IMR-90 (cell line): ENCODE results near the gene ABHD2. TPM values are rescaled to one million over a fixed set of nuclear protein-coding genes. Genes with fewer than 3 reads are reported as not detected.

Experiments used
- ATAC-seq: fragments of 200-7000 bp; cut with Tn5 transposase; 2 replicates; pipeline ENCODE4 v1.9.1; 2020; ENCODE audit warnings: low read depth, mild to moderate bottlenecking, moderate library complexity
- BruUV-seq: library from RNA; stranded (reverse); fragments of 400-500 nt; replicated peaks from 2 replicates; lab custom pipeline; 2021; lab: Mats Ljungman, UMichigan
- CTCF ChIA-PET: fragments of 300-600 bp; formaldehyde crosslinking; extraction: SDS; loops from one replicate; lab custom pipeline; 2021; ENCODE audit warnings: antibody characterized with exemption; lab: Yijun Ruan, JAX
- POLR2A ChIA-PET: fragments of 300-600 bp; sonication (Branson Sonifier 250); formaldehyde crosslinking; loops from one replicate; lab custom pipeline; 2022; ENCODE audit warnings: antibody characterized with exemption; ENCODE audit not compliant: unreplicated experiment; lab: Charles Lee
- DNase-seq: peaks from one replicate; pipeline ENCODE4 v3.0.0; 2013
- H2AFZ ChIP-seq: replicated peaks from 2 replicates; pipeline ENCODE3; 2013; ENCODE audit warnings: low read length, mild to moderate bottlenecking; ENCODE audit not compliant: poor library complexity
- H2AK5ac ChIP-seq: 2 replicates; pipeline ENCODE4 v1.6.1; 2013; ENCODE audit warnings: low read depth, low read length, inconsistent platforms
- H2AK9ac ChIP-seq: replicated peaks from 2 replicates; pipeline ENCODE3; 2013; ENCODE audit warnings: mild to moderate bottlenecking, low read depth, low read length, moderate library complexity; ENCODE audit not compliant: poor library complexity
- H2BK120ac ChIP-seq: 2 replicates; pipeline ENCODE4 v1.6.1; 2013; ENCODE audit warnings: low read depth, low read length, inconsistent platforms
- H2BK15ac ChIP-seq: 3 replicates; pipeline ENCODE4 v1.6.1; 2013; ENCODE audit warnings: low read depth, low read length, inconsistent platforms
- H2BK20ac ChIP-seq: 2 replicates; pipeline ENCODE4 v1.6.1; 2013; ENCODE audit warnings: low read depth, mild to moderate bottlenecking, inconsistent platforms, low read length, moderate library complexity
- H2BK5ac ChIP-seq: 2 replicates; pipeline ENCODE4 v1.6.1; 2013; ENCODE audit warnings: mild to moderate bottlenecking, low read depth, low read length, inconsistent platforms; ENCODE audit not compliant: poor library complexity, severe bottlenecking
- H3K14ac ChIP-seq: replicated peaks from 2 replicates; pipeline ENCODE4 v1.6.1; 2013; ENCODE audit warnings: low read depth, low read length, inconsistent platforms
- H3K18ac ChIP-seq: 2 replicates; pipeline ENCODE4 v1.6.1; 2013; ENCODE audit warnings: low read depth, low read length, control low read depth
- H3K23ac ChIP-seq: 2 replicates; pipeline ENCODE4 v1.6.1; 2013; ENCODE audit warnings: low read depth, low read length, inconsistent platforms
- H3K27ac ChIP-seq: 2 replicates; pipeline ENCODE4 v1.5.1; 2013; ENCODE audit warnings: mild to moderate bottlenecking, control low read depth, low read length; ENCODE audit not compliant: insufficient read depth
- H3K27me3 ChIP-seq: 2 replicates; pipeline ENCODE4 v1.6.1; 2013; ENCODE audit warnings: low read length; ENCODE audit not compliant: control insufficient read depth, insufficient read depth
- H3K36me3 ChIP-seq: 2 replicates; pipeline ENCODE4 v1.6.1; 2013; ENCODE audit warnings: low read length, mixed read lengths; ENCODE audit not compliant: control insufficient read depth, insufficient read depth
- H3K4ac ChIP-seq: 2 replicates; pipeline ENCODE4 v1.6.1; 2013; ENCODE audit warnings: low read depth, low read length, inconsistent platforms
- H3K4me1 ChIP-seq: 2 replicates; pipeline ENCODE4 v1.6.1; 2013; ENCODE audit warnings: low read length, mixed read lengths; ENCODE audit not compliant: control insufficient read depth, insufficient read depth
- H3K4me2 ChIP-seq: 2 replicates; pipeline ENCODE4 v1.6.1; 2013; ENCODE audit warnings: low read depth, mild to moderate bottlenecking, control low read depth, low read length, moderate library complexity
- H3K4me3 ChIP-seq: 2 replicates; pipeline ENCODE4 v1.5.1; 2013; ENCODE audit warnings: low read depth, mild to moderate bottlenecking, control low read depth, low read length, moderate library complexity; ENCODE audit not compliant: insufficient read depth
- H3K56ac ChIP-seq: 2 replicates; pipeline ENCODE4 v1.6.1; 2013; ENCODE audit warnings: low read length, inconsistent platforms; ENCODE audit not compliant: insufficient read depth; ENCODE audit errors: extremely low read depth
- H3K79me1 ChIP-seq, 2 experiments: 2 replicates each; pipeline ENCODE4 v1.6.1; 2013; ENCODE audit warnings: low read length in 2 of 2, inconsistent platforms in 1 of 2, low read depth in 1 of 2
- H3K9ac ChIP-seq: 2 replicates; pipeline ENCODE4 v1.6.1; 2013; ENCODE audit warnings: low read depth, low read length, control low read depth
- H3K9me1 ChIP-seq: 2 replicates; pipeline ENCODE4 v1.6.1; 2013; ENCODE audit warnings: low read length, inconsistent platforms; ENCODE audit not compliant: insufficient read depth
- H3K9me3 ChIP-seq: 2 replicates; pipeline ENCODE4 v1.6.1; 2013; ENCODE audit warnings: low read length; ENCODE audit not compliant: control insufficient read depth, insufficient read depth
- H4K20me1 ChIP-seq: 2 replicates; pipeline ENCODE4 v1.6.1; 2013; ENCODE audit warnings: low read length, inconsistent platforms; ENCODE audit not compliant: insufficient read depth
- H4K5ac ChIP-seq: 2 replicates; pipeline ENCODE4 v1.6.1; 2013; ENCODE audit warnings: mild to moderate bottlenecking, low read depth, low read length, control low read depth
- H4K8ac ChIP-seq, 2 experiments: 2 replicates each; pipeline ENCODE4 v1.6.1; 2013; ENCODE audit warnings: low read depth in 2 of 2, low read length in 2 of 2, control low read depth in 1 of 2, inconsistent platforms in 1 of 2
- H4K91ac ChIP-seq: 2 replicates; pipeline ENCODE4 v1.6.1; 2013; ENCODE audit warnings: low read depth, low read length, inconsistent platforms; ENCODE audit not compliant: insufficient read depth
- BHLHE40 ChIP-seq: fragments of 150-350 bp; IDR thresholded peaks from 2 replicates; pipeline ENCODE4 v1.6.1; 2016; ENCODE audit warnings: mild to moderate bottlenecking, low read depth, low read length
- CHD1 ChIP-seq: IDR thresholded peaks from 2 replicates; pipeline ENCODE4 v1.6.1; 2012; ENCODE audit warnings: low read depth, low read length, improper control_type of control experiment
- CTCF ChIP-seq: conservative IDR thresholded peaks from 2 replicates; pipeline ENCODE4 v1.5.1; 2012; ENCODE audit warnings: mild to moderate bottlenecking, low read depth, low read length, improper control_type of control experiment
- ELK1 ChIP-seq: fragments of 150-350 bp; IDR thresholded peaks from 2 replicates; pipeline ENCODE4 v1.6.1; 2016; ENCODE audit warnings: low read depth, mild to moderate bottlenecking, low read length, moderate library complexity, borderline replicate concordance
- MAFK ChIP-seq: IDR thresholded peaks from 2 replicates; pipeline ENCODE4 v1.6.1; 2012; ENCODE audit warnings: low read depth, low read length, improper control_type of control experiment
- MAZ ChIP-seq: IDR thresholded peaks from 2 replicates; pipeline ENCODE4 v1.6.1; 2012; ENCODE audit warnings: low read depth, mild to moderate bottlenecking, low read length, improper control_type of control experiment, moderate library complexity, borderline replicate concordance
- MXI1 ChIP-seq: IDR thresholded peaks from 2 replicates; pipeline ENCODE4 v1.6.1; 2012; ENCODE audit warnings: low read depth, mild to moderate bottlenecking, low read length, moderate library complexity, borderline replicate concordance
- NFE2L2 ChIP-seq: fragments of 150-350 bp; IDR thresholded peaks from 2 replicates; pipeline ENCODE4 v1.6.1; 2016; ENCODE audit warnings: low read depth, mild to moderate bottlenecking, low read length
- RAD21 ChIP-seq: IDR thresholded peaks from 2 replicates; pipeline ENCODE4 v1.6.1; 2012; ENCODE audit warnings: low read length, improper control_type of control experiment
- RCOR1 ChIP-seq: IDR thresholded peaks from 2 replicates; pipeline ENCODE4 v1.6.1; 2012; ENCODE audit warnings: mild to moderate bottlenecking, low read length, improper control_type of control experiment; ENCODE audit not compliant: insufficient replicate concordance
- RFX5 ChIP-seq: IDR thresholded peaks from 2 replicates; pipeline ENCODE4 v1.8.0; 2012; ENCODE audit warnings: low read depth, mild to moderate bottlenecking, low read length, moderate library complexity
- SMC3 ChIP-seq: fragments of 150-350 bp; IDR thresholded peaks from 2 replicates; pipeline ENCODE4 v1.6.1; 2016; ENCODE audit warnings: low read depth, mild to moderate bottlenecking, antibody characterized with exemption, low read length, moderate library complexity
- USF2 ChIP-seq: fragments of 150-350 bp; IDR thresholded peaks from 2 replicates; pipeline ENCODE4 v1.6.1; 2017; ENCODE audit warnings: mild to moderate bottlenecking, antibody characterized with exemption, low read length, low read depth
- WGBS, 2 experiments: methylation state at CpG; one replicate each; pipeline versions ENCODE4 v1.1.5 to v1.1.7; 2013; ENCODE audit warnings: missing lambda C conversion rate in 2 of 2; ENCODE audit not compliant: insufficient read length in 1 of 2; ENCODE audit errors: extremely low coverage in 2 of 2; 5-methylcytosine and 5-hydroxymethylcytosine counted together
- dilution Hi-C: fragments of 300-500 bp; cut with HindIII; formaldehyde crosslinking; loops from one replicate; pipeline ENCODE4 v1.14.3; 2018; ENCODE audit warnings: low sequenced_read_pairs; ENCODE audit not compliant: unreplicated experiment
- in situ Hi-C: fragments of 300-500 bp; cut with MboI; formaldehyde crosslinking; loops from 3 replicates; pipeline ENCODE4 v1.14.3; 2019; ENCODE audit warnings: low sequenced_read_pairs, inconsistent platforms, mixed read lengths
- intact Hi-C: fragments of 100-400 bp; cut with micrococcal nuclease; formaldehyde crosslinking; loops from 2 replicates; pipeline ENCODE4 v1.10.0; 2022
- polyA plus RNA-seq, 3 experiments: library from polyadenylated mRNA; depleted of rRNA; stranded (reverse); fragments of >200 nt; gene quantifications; 2 replicates each; pipeline ENCODE4 v1.2.3, GENCODE V29; 2012; ENCODE audit warnings: low replicate concordance in 1 of 3
- total RNA-seq: library from RNA; depleted of rRNA; stranded (reverse); fragments of >200 nt; gene quantifications from 2 replicates; pipeline ENCODE4 v1.2.3, GENCODE V29; 2012

Gene ABHD2
- total and polyA plus RNA-seq, 2 of the 4 experiments (the other 2 are of a cell fraction): 31.2 to 62.9 TPM

- Histone ChIP-seq H3K9ac (no peak overlapping the region), H3K9me3 (no peaks in the 10 kb centered on the region), H2BK120ac (no peak overlapping the region), H2BK5ac (no peak overlapping the region), H3K4ac (no peak overlapping the region), H2BK15ac (no peak overlapping the region), H3K36me3 (peaks cover 23% of the 10 kb centered on the region), H3K4me1 (peaks cover 3% of the 10 kb centered on the region; the same call in 1 of the 2 replicates), H4K5ac (no peak overlapping the region), H3K18ac (no peak overlapping the region), H3K27ac (no peak overlapping the region), H3K9me1 (no peaks in the 10 kb centered on the region), H3K14ac (no peak overlapping the region), H3K27me3 (no peaks in the 10 kb centered on the region), H3K4me3 (no peak overlapping the region), H3K56ac (no peak overlapping the region), H4K20me1 (no peaks in the 10 kb centered on the region), H3K4me2 (no peak overlapping the region), H3K79me1 (peaks cover 0 to 9% of the 10 kb centered on the region in 2 experiments; a peak in 1 of 4 replicates), H2BK20ac (no peak overlapping the region), H2AK5ac (no peak overlapping the region), H4K91ac (no peak overlapping the region), H2AK9ac (no peak overlapping the region), H2AFZ (no peak overlapping the region), H3K23ac (no peak overlapping the region), H4K8ac (no peak overlapping the region)
- no CpG with 5 or more reads among the region's 5 CpGs for WGBS, 2 experiments
- POLR2A ChIA-PET: no interaction called here
- intact Hi-C loops (no loop called here), dilution Hi-C loops (no loop called here), in situ Hi-C loops (loop anchor here (5.0 kb wide), 2 partner anchors 123 to 278 kb away; no protein-coding TSS in a partner anchor)
- CTCF ChIA-PET: interaction anchor here (0.7 to 1.5 kb wide), 3 partner anchors 8 to 290 kb away, joined by 3 to 5 read pairs (median 3); no protein-coding TSS in a partner anchor
- peak; percentile 32 for DNase-seq
- no TSS peak for BruUV-seq
- ATAC-seq: no peak
- TF ChIP-seq CTCF (no peak), RCOR1 (no peak), CHD1 (no peak), BHLHE40 (no peak), MAZ (no peak), MAFK (no peak), MXI1 (no peak), NFE2L2 (no peak), USF2 (no peak), RFX5 (no peak), SMC3 (no peak), ELK1 (no peak), RAD21 (no peak)
These were observed 92.0 kb downstream of the ABHD2 start for GRCh38 chr15:89179966-89180875.
